GM19324 (cell line): Measurements from ENCODE around the gene NOSTRIN.
A peak's percentile ranks its signal among the peaks of the same experiment; 100 is the strongest.
"Not testable (repeated sequence)": the region's sequence is repeated elsewhere in the genome, so short reads cannot be mapped to it uniquely, and the experiment has no call there.

Experiments used
- ATAC-seq: cut with Tn5 transposase; IDR thresholded peaks from one replicate; pipeline ENCODE4 v1.9.1; 2021; ENCODE audit warnings: mild to moderate bottlenecking, moderate library complexity; ENCODE audit not compliant: unreplicated experiment, low FRiP score

The NOSTRIN gene

GRCh38 chr2:168816369-168816768 is 13.9 kb downstream of the NOSTRIN start:
- no peak for ATAC-seq

GRCh38 chr2:168819050-168819715 is 16.7 kb downstream of the NOSTRIN start:
- no peak for ATAC-seq

- ATAC-seq: no peak
Measured at GRCh38 chr2:168819829-168820489, 17.5 kb downstream of the NOSTRIN start.

GRCh38 chr2:168821577-168821976 is 19.1 kb downstream of the NOSTRIN start:
- ATAC-seq: no peak

- no peak for ATAC-seq
Measured at GRCh38 chr2:168821992-168822391, 19.6 kb downstream of the NOSTRIN start.

- ATAC-seq: no peak
Measured at GRCh38 chr2:168825126-168825525, 22.7 kb downstream of the NOSTRIN start.

GRCh38 chr2:168830958-168831357 is 28.5 kb downstream of the NOSTRIN start:
- no peak for ATAC-seq

GRCh38 chr2:168831662-168832061 is 29.2 kb downstream of the NOSTRIN start:
- no peak for ATAC-seq

GRCh38 chr2:168835969-168836368 is 33.5 kb downstream of the NOSTRIN start:
- ATAC-seq: no peak

GRCh38 chr2:168841445-168841844 is 39.0 kb downstream of the NOSTRIN start:
- ATAC-seq: no peak

- ATAC-seq: no peak
Measured at GRCh38 chr2:168843253-168843652, 40.8 kb downstream of the NOSTRIN start.

- no peak for ATAC-seq
Measured at GRCh38 chr2:168848225-168848624, 45.8 kb downstream of the NOSTRIN start.

GRCh38 chr2:168849610-168850009 is 47.2 kb downstream of the NOSTRIN start:
- ATAC-seq: peak; percentile 58

- no peak for ATAC-seq
Measured at GRCh38 chr2:168850846-168851245, 48.4 kb downstream of the NOSTRIN start.

GRCh38 chr2:168851674-168852320 is 49.4 kb downstream of the NOSTRIN start:
- no peak for ATAC-seq

GRCh38 chr2:168852481-168852880 is 50.0 kb downstream of the NOSTRIN start:
- no peak for ATAC-seq

GRCh38 chr2:168853471-168853870 is 51.0 kb downstream of the NOSTRIN start:
- ATAC-seq: no peak

- ATAC-seq: no peak
Measured at GRCh38 chr2:168854651-168855050, 52.2 kb downstream of the NOSTRIN start.

- no peak for ATAC-seq
Measured at GRCh38 chr2:168855601-168856000, 53.2 kb downstream of the NOSTRIN start.

- ATAC-seq: no peak
Measured at GRCh38 chr2:168858146-168858545, 55.7 kb downstream of the NOSTRIN start.

GRCh38 chr2:168867164-168867563 is 64.7 kb downstream of the NOSTRIN start:
- ATAC-seq: not testable (repeated sequence)

GRCh38 chr2:168870369-168870768 is 67.9 kb downstream of the NOSTRIN start:
- not testable (repeated sequence) for ATAC-seq
